NCI-H2196 treated with DMSO at 0.1 percent for 48 hours (cell line): Measurements from ENCODE around the gene CD36.

Experiments
- DNase-seq: peaks from one replicate; lab custom pipeline; 2025; ENCODE audit not compliant: unreplicated experiment; lab: John Stamatoyannopoulos, UW

CD36 gene

DNA sequence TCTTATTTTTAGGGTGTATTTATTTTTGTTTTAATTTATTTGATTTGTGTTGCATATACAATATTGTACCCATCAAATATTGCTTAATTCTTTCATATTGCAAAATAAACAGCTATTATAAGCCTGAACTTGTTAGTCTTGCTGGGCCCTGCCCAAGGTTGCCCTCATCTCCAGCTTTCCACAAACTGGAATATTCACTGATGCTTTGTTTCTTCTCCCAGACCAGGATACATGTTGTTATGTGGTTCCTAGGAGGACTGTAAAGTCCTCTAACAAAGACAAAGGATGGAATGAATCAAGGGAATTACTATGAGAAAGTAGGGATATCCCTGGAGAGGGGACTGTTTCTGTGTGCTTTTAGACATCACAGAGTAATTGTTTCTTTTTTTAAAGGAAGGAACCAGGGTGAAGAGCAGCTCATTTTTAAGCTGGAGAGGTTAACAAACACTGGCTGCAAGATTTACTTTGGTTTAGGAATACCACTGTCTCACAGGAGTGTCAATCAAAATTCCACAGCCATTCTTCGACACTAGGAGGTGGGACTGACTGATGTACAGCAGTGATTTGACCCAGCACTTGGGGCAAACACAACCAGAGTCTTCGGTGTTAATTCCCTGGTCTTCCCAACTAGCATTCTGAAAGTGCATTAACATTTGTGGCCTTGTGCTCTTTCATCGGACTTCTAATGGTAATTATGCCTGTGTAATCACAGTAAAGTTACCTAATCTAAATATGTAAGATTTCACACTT, 14.8 kb upstream of the CD36 start:
- DNase-seq: no peak

GRCh38 chr7:80624763-80625162, 13.7 kb upstream of the CD36 start:
- no peak for DNase-seq

DNA sequence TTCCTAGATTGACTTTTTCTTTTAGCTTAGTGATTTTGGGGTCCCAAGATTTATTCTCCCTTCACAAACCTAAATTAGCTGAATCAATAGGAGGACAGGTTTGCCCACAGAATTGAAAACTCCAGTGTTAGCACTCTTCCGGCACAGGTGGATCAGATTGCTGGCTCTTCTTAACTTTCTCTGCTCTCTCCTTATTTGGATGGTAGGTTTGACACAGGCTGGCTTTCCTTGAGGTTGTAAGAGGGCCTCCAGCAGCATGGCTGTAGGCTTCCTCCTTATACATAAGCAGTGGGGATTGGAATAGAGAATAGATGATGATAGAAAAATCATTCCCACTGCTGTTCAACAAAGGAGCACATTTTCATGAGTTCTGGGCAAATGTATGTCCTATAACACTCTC, 9.4 kb upstream of the CD36 start:
- no peak for DNase-seq

DNA sequence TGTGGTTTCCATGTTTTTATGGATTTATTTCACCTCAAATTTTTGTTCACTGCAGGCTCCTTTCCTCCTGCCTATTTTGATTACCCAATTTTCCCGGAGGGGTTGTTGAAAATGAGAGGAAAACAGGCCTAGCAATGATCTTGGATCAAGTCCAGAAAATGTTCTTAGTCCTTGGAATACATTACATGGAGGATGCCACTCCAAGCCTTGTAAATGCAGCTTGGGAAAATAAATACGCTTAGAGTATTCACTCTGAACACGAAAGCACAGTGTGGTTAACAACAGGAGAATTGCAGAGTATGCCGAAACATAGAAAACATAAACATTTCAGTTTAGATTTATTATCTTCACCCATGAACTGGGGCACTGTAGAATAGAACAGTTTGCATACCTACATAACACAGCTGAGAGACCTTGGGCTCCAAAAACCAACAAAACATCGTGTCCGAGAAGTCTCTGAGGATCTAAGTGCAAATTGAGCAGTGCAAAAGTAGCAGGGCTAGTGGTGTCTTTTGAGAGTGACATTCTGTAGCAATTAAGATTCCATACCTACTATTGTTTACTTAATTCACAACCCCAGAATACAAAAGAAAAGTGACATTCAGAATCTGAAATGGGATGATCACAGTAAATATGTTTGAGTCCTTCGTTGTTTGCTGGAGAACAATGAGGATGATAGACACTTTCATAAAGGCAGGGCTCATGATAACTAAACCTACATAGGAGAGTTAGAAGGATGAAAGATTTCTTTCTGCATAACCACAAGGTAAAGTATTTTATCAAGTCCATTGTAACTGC, 7.6 kb upstream of the CD36 start:
- no peak for DNase-seq

- DNase-seq: no peak
Measured at GRCh38 chr7:80631421-80631820, 7.0 kb upstream of the CD36 start.

- DNase-seq: no peak
Measured at GRCh38 chr7:80632139-80632538, 6.3 kb upstream of the CD36 start.

GRCh38 chr7:80632819-80633218, 5.6 kb upstream of the CD36 start:
- DNase-seq: no peak

GRCh38 chr7:80634505-80634904, 3.9 kb upstream of the CD36 start:
- DNase-seq: no peak

GRCh38 chr7:80635533-80635932, 2.9 kb upstream of the CD36 start:
- no peak for DNase-seq

- no peak for DNase-seq
Measured at GRCh38 chr7:80635998-80636397, 2.4 kb upstream of the CD36 start.

DNA sequence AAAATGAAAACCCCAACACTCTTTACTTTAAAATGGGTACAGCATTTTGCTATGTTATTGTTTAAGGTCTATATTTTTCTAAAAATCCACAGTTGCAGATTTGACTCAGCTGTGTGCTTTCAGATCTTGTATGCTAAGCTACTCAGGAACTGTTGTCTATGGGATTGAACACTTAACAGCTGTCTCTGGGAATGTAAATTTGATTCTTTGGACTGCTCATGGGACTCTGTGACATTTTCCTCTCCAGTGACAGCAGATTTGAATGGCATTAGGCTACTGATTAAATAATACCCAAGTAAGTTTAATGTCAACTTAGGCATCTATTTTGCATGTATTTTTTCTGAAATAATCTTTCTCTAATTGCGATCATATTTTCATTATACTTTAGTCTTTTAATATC, 1.7 kb upstream of the CD36 start:
- DNase-seq: no peak

DNA sequence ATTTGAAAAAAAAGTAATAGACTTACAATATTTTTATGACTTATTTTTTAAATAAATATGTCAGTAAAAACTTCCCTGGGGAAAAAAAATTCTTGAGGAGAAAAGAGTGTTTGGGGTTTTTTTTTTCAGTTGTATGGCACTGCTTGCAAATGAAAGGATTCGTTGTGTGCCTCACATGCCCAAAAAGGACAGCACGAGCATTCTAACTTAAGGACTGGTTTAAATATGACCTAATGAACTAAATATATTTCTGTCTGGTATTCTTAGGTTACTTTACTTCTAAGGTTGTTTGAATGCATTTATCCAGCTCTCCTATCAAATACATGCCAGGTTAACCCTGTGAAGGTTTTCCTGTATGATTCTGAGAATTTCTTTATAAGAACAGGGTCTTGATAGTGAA, 988 bp upstream of the CD36 start:
- DNase-seq: no peak

GRCh38 chr7:80639011-80639410, 569 bp downstream of the CD36 start:
- DNase-seq: no peak

DNA sequence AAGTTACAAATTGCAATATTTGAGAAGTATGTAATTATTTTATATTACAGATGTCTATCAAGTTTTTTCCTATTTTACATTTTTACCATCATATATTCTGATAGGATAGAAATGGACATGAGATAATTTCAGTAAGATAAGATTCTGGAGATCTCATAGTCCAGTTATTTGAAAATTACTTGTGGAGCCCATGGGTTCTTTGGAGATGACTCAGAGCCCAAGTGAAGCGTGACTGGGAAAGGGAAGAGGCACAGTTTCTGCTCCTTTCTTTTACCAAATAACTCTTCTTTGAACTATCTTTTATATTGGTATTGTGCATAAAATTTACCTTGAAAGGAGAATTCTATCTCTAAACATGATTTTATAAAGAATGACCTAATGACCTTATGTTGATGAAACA, 2.4 kb downstream of the CD36 start:
- DNase-seq: no peak

DNA sequence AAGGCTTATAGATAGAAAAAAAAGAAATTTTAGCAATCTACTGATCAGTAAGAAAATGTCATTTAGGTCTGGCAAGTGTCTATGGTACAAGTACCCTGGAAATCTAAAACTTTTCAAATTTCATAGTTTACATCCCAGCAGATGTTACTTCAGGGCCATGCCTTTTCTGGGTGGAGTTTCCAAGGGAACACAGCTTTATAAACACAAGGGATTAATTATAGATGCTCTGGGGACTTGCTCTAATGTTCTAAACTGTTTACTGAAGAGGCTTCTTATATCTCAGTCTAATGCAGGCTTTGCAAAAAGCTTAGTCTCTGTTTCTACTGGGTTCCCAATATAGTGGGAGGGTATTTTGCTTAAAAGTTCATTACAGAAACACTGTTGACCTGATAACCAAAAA, 3.1 kb downstream of the CD36 start:
- no peak for DNase-seq

- DNase-seq: no peak
Measured at GRCh38 chr7:80642871-80643270, 4.4 kb downstream of the CD36 start.

DNA sequence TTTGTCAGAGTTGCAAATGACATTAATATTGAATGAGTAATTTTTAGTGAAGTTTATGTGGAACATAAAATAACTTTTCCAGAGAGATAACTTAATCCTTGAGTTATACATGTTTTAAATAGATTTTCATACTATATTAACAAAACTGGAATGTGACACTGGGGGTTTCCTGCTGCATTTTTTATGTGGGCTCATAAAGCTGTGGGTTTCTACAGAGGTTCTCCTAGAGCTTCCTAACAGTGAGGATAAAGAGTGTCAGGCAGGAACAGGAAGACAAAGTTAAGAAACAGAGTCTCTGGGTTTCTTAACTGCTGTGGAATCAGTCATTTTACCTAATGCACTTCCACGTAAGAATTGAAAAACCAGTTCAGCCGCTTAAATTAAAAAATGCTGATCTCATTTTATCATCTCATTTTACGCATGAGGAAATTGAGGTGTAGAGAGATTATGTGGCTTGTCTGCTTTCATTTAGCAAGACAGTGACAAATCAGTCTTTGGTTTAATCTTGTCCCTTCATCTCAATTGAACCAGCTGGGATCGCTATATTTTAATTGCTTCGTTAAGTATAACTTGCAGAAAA, 5.0 kb downstream of the CD36 start:
- DNase-seq: no peak

DNA sequence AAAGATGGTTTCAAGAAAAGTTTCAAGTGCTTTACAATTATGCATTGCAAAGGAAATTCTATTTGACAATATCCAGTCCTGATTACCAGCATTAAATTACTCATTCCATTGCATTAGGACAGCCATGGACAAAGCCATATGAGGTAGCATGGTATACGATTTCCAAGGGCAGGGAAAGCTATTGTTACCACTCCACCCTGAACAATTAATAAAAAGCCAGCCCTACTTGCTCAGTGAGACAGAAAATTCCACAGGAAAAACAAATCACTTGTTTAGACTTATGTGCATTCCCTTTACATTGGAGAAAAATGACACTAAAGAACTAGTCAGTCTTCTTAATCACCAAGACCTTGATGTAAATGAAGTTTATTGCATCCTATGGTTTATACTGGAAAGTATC, 5.6 kb downstream of the CD36 start:
- no peak for DNase-seq

DNA sequence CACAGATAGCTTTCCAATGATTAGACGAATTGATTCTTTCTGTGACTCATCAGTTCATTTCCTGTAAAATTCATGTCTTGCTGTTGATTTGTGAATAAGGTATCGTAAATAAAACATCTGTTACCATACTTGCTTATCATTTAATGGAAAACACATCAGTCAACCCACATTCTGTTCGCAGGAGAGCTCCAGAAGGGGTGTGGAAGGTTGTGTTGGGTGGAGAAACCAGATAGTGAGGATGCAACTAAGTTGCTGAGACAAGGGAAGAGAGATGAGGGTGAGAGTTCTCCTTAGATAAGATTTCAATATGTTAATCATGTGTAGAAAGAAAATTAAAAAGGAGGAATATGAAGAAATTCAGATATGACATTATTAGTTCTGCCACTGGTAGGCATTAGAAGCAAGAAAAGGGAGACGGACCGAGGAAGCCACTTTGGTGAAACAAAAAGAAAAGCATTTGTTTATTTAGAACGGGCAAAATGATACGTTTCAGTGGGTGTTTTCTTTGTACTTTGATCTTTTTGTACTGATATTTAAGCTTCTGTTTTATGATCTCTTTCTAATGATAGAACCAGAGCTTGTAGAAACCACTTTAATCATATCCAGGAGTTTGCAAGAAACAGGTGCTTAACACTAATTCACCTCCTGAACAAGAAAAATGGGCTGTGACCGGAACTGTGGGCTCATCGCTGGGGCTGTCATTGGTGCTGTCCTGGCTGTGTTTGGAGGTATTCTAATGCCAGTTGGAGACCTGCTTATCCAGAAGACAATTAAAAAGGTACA, 7.8 kb downstream of the CD36 start:
- DNase-seq: no peak

GRCh38 chr7:80647436-80647835, 9.0 kb downstream of the CD36 start:
- no peak for DNase-seq

- DNase-seq: no peak
Measured at GRCh38 chr7:80648031-80648600, 9.7 kb downstream of the CD36 start.
